GM12891 (cell line): Measurements from ENCODE around the gene CSH2.

ENCODE experiments used
- POLR2A ChIP-seq: IDR thresholded peaks from 2 replicates; pipeline ENCODE4 v1.6.1; 2011; ENCODE audit warnings: low read depth, low read length, control low read depth
- TAF1 ChIP-seq: IDR thresholded peaks from 2 replicates; pipeline ENCODE4 v1.6.1; 2011; ENCODE audit warnings: low read depth, low read length, control low read depth

- TF ChIP-seq TAF1 (no peak), POLR2A (no peak)
Observed at GRCh38 chr17:63848834-63849689, 24.4 kb downstream of the CSH2 start.
